Measurements from ENCODE around the gene ERBB4.
A peak's percentile ranks its signal among the peaks of the same experiment; 100 is the strongest.

The ERBB4 gene

DNA sequence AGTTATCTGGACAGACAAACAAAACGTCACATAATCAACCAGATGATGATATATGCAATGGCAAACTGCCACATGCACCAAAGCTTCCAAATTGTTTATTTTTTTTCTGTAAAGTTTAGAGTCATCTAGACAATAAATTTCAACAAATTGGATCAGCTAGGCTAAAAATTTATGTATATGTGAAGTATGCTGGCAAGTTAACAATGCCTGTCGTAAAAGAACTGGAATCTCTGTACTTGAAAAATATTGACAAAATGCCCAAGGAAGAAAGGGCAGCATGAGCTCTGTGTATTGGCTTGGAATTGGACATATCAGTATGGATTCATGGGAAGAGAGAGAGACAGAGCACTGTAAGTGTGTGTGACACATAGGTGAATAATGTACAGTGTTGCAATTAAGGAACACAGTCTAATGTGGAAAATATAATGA is 309.8 kb downstream of the ERBB4 start:
- H3K9ac ChIP-seq (ENCODE audit: low read depth, low read length, poor library complexity, severe bottlenecking): no peak overlapping the region
- H3F3A ChIP-seq (ENCODE audit: low read depth): no peaks in the 10 kb centered on the region
- no peaks in the 10 kb centered on the region for H3K9me3 ChIP-seq (ENCODE audit: insufficient read depth, low read depth, low read length)
- TF ChIP-seq EZH2phosphoT487 (IDR thresholded peaks at IDR 0.05; ENCODE audit: borderline replicate concordance): no peak
- TF ChIP-seq, protein P1, sequence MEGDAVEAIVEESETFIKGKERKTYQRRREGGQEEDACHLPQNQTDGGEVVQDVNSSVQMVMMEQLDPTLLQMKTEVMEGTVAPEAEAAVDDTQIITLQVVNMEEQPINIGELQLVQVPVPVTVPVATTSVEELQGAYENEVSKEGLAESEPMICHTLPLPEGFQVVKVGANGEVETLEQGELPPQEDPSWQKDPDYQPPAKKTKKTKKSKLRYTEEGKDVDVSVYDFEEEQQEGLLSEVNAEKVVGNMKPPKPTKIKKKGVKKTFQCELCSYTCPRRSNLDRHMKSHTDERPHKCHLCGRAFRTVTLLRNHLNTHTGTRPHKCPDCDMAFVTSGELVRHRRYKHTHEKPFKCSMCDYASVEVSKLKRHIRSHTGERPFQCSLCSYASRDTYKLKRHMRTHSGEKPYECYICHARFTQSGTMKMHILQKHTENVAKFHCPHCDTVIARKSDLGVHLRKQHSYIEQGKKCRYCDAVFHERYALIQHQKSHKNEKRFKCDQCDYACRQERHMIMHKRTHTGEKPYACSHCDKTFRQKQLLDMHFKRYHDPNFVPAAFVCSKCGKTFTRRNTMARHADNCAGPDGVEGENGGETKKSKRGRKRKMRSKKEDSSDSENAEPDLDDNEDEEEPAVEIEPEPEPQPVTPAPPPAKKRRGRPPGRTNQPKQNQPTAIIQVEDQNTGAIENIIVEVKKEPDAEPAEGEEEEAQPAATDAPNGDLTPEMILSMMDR (conservative IDR thresholded peaks at IDR 0.05; ENCODE audit: low read length): no peak
- 0 out of 2 replicates have a peak overlapping the region, but pooled peaks have one; percentile 2 for H2AFZ ChIP-seq (ENCODE audit: low read length)
- H3K4me2 ChIP-seq (ENCODE audit: low read depth, low read length, poor library complexity, severe bottlenecking): no peak overlapping the region
- H3K4me3 ChIP-seq (ENCODE audit: low read length, poor library complexity, severe bottlenecking): no peak overlapping the region
- no peaks in the 10 kb centered on the region for H4K20me1 ChIP-seq (ENCODE audit: insufficient read depth, low read length, poor library complexity, severe bottlenecking)
- no peaks in the 10 kb centered on the region for H3K9me2 ChIP-seq (replicated peaks; ENCODE audit: low read depth, low read length)
- no peaks in the 10 kb centered on the region for H3K36me3 ChIP-seq (ENCODE audit: insufficient read depth, low read length)
- H3K79me2 ChIP-seq (ENCODE audit: insufficient read depth, low read length): no peaks in the 10 kb centered on the region
- no peaks in the 10 kb centered on the region for H3K4me1 ChIP-seq (ENCODE audit: insufficient read depth, low read length, poor library complexity, severe bottlenecking)
- H3K27me3 ChIP-seq (ENCODE audit: insufficient read depth, low read length, poor library complexity, severe bottlenecking): no peaks in the 10 kb centered on the region

DNA sequence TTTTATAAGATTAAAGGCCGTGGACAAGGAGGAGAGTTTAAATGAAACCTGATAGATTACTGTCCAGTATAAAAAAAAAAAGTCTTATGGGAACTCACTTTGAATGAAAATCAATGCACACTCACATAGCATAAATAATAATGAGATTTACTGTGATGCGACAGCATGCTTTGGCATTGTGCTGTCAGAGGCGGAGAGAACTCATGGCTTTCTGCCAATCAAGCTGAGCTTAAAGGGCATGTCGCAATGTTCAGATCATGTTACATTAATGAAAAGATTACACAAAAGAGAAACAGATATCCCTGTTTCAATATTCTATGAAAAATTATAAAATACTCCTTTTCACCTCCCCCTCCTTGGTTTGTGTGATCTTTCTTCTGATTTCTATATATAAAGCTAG is 310.8 kb downstream of the ERBB4 start:
- Histone ChIP-seq H3K4me3 (ENCODE audit: low read length, poor library complexity, severe bottlenecking) (no peak overlapping the region), H3K36me3 (ENCODE audit: insufficient read depth, low read length) (no peaks in the 10 kb centered on the region), H2AFZ (ENCODE audit: low read length) (no peak overlapping the region), H3K9me2 (replicated peaks; ENCODE audit: low read depth, low read length) (no peaks in the 10 kb centered on the region), H3K9me3 (ENCODE audit: insufficient read depth, low read depth, low read length) (no peaks in the 10 kb centered on the region), H3K9ac (ENCODE audit: low read depth, low read length, poor library complexity, severe bottlenecking) (no peak overlapping the region), H3F3A (ENCODE audit: low read depth) (no peaks in the 10 kb centered on the region), H3K79me2 (ENCODE audit: insufficient read depth, low read length) (no peaks in the 10 kb centered on the region), H4K20me1 (ENCODE audit: insufficient read depth, low read length, poor library complexity, severe bottlenecking) (no peaks in the 10 kb centered on the region), H3K4me1 (ENCODE audit: insufficient read depth, low read length, poor library complexity, severe bottlenecking) (no peaks in the 10 kb centered on the region), H3K4me2 (ENCODE audit: low read depth, low read length, poor library complexity, severe bottlenecking) (no peak overlapping the region), H3K27me3 (ENCODE audit: insufficient read depth, low read length, poor library complexity, severe bottlenecking) (no peaks in the 10 kb centered on the region)
- no peak for TF ChIP-seq EZH2phosphoT487 (IDR thresholded peaks at IDR 0.05; ENCODE audit: borderline replicate concordance)
- TF ChIP-seq, protein P1 (conservative IDR thresholded peaks at IDR 0.05; ENCODE audit: low read length): no peak

DNA sequence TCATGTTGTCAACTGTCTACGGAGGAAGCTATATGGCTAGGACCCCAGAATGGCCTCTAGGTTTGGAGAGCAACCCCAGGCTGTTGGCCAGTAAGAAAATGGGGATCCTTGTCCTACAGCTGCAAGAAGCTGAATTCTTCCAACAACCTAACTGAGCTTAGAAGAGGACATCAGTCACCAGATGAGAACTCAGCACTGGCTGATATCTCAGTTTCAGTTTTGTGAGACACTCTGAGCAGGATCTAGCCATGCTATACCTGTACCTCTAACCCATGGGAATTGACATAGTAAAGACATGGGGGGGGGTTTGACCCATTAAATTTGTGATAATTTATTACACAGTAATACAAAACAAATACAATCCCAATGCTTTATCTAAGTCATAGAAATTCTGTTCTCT is 312.5 kb downstream of the ERBB4 start:
- H3K4me2 ChIP-seq (ENCODE audit: low read depth, low read length, poor library complexity, severe bottlenecking): no peak overlapping the region
- TF ChIP-seq EZH2phosphoT487 (IDR thresholded peaks at IDR 0.05; ENCODE audit: borderline replicate concordance): no peak
- TF ChIP-seq, protein P1 (conservative IDR thresholded peaks at IDR 0.05; ENCODE audit: low read length): no peak
- no peak overlapping the region for H3K4me3 ChIP-seq (ENCODE audit: low read length, poor library complexity, severe bottlenecking)
- H3K9me3 ChIP-seq (ENCODE audit: insufficient read depth, low read depth, low read length): no peaks in the 10 kb centered on the region
- H3K4me1 ChIP-seq (ENCODE audit: insufficient read depth, low read length, poor library complexity, severe bottlenecking): no peaks in the 10 kb centered on the region
- no peaks in the 10 kb centered on the region for H3K79me2 ChIP-seq (ENCODE audit: insufficient read depth, low read length)
- H3K9me2 ChIP-seq (replicated peaks; ENCODE audit: low read depth, low read length): no peaks in the 10 kb centered on the region
- peak overlapping the region; percentile 71 for H2AFZ ChIP-seq (ENCODE audit: low read length)
- H3K27me3 ChIP-seq (ENCODE audit: insufficient read depth, low read length, poor library complexity, severe bottlenecking): no peaks in the 10 kb centered on the region
- no peak overlapping the region for H3K9ac ChIP-seq (ENCODE audit: low read depth, low read length, poor library complexity, severe bottlenecking)
- H3K36me3 ChIP-seq (ENCODE audit: insufficient read depth, low read length): no peaks in the 10 kb centered on the region
- no peaks in the 10 kb centered on the region for H4K20me1 ChIP-seq (ENCODE audit: insufficient read depth, low read length, poor library complexity, severe bottlenecking)
- no peaks in the 10 kb centered on the region for H3F3A ChIP-seq (ENCODE audit: low read depth)
